Endothelial cell of umbilical vein (primary cell): ENCODE data around the gene WIPF3. TPM values are rescaled to one million over a fixed set of nuclear protein-coding genes. Genes with fewer than 3 reads are reported as not detected.

Experiments
- BruUV-seq: library from RNA; stranded (reverse); fragments of 400-500 nt; replicated peaks from 2 replicates; lab custom pipeline; 2021; lab: Mats Ljungman, UMichigan
- CTCF ChIA-PET: fragments of 300-600, 350-600 bp; sonication (Branson Sonifier 250); formaldehyde crosslinking; loops from one replicate; lab custom pipeline; 2021; ENCODE audit warnings: antibody characterized with exemption, inconsistent platforms; lab: Charles Lee
- POLR2A ChIA-PET: fragments of 300-600, 350-600 bp; sonication (Branson Sonifier 250); formaldehyde crosslinking; loops from one replicate; lab custom pipeline; 2021; ENCODE audit warnings: antibody characterized with exemption, inconsistent platforms; lab: Charles Lee
- DNase-seq: peaks from one replicate; pipeline ENCODE4 v3.0.0-alpha.2; 2011; ENCODE audit warnings: low read depth, low spot score
- FAIRE-seq: peaks from 2 replicates; lab custom pipeline; 2011; peaks lifted over from hg19 to GRCh38; lab: Jason Lieb, UNC
- H2AFZ ChIP-seq: 2 replicates; pipeline ENCODE4 v1.6.0; 2012; ENCODE audit warnings: low read depth, low read length, control low read depth, inconsistent platforms
- H3K27ac ChIP-seq: 2 replicates; pipeline ENCODE4 v1.5.1; 2011; ENCODE audit warnings: low read depth, mild to moderate bottlenecking, control low read depth, low read length, moderate library complexity; ENCODE audit not compliant: insufficient read depth
- H3K27me3 ChIP-seq, 2 experiments: 2 replicates each; pipeline versions ENCODE4 v1.6.0 to v1.6.1; 2011; ENCODE audit warnings: low read length in 2 of 2, mixed read lengths in 1 of 2; ENCODE audit not compliant: control insufficient read depth in 2 of 2, insufficient read depth in 2 of 2
- H3K36me3 ChIP-seq, 2 experiments: 2 replicates in 1 of 2; 3 replicates in 1 of 2; pipeline ENCODE4 v1.5.1; 2011; ENCODE audit warnings: low read length in 2 of 2, mild to moderate bottlenecking in 1 of 2, moderate library complexity in 1 of 2; ENCODE audit not compliant: control insufficient read depth in 2 of 2, insufficient read depth in 2 of 2; ENCODE audit errors: extremely low read depth in 1 of 2
- H3K4me1 ChIP-seq: 3 replicates; pipeline ENCODE4 v1.5.1; 2011; ENCODE audit warnings: mild to moderate bottlenecking, low read length; ENCODE audit not compliant: control insufficient read depth, insufficient read depth; ENCODE audit errors: extremely low read depth
- H3K4me2 ChIP-seq: 2 replicates; pipeline ENCODE4 v1.6.1; 2011; ENCODE audit warnings: low read length, control low read depth, mixed read lengths; ENCODE audit not compliant: insufficient read depth
- H3K4me3 ChIP-seq, 3 experiments: fragments of 200-600 bp in 1 of 3; sonication (generic), shearing (Covaris generic) in 1 of 3; replicated peaks in 1 of 3; 2 replicates each; pipeline ENCODE4 v1.5.1; 2011 to 2016; ENCODE audit warnings: control low read depth in 3 of 3, low read length in 3 of 3, mild to moderate bottlenecking in 2 of 3, inconsistent platforms in 1 of 3, low read depth in 1 of 3, moderate library complexity in 1 of 3; ENCODE audit not compliant: insufficient read depth in 1 of 3
- H3K79me2 ChIP-seq: 2 replicates; pipeline ENCODE4 v1.6.0; 2012; ENCODE audit warnings: low read length, inconsistent platforms; ENCODE audit not compliant: control insufficient read depth, insufficient read depth
- H3K9ac ChIP-seq: replicated peaks from 2 replicates; pipeline ENCODE3; 2011; ENCODE audit warnings: low read length, control low read depth; ENCODE audit not compliant: insufficient read depth; ENCODE audit errors: extremely low read depth
- H3K9me1 ChIP-seq: replicated peaks from 3 replicates; pipeline ENCODE4 v1.6.0; 2011; ENCODE audit warnings: mild to moderate bottlenecking, low read length; ENCODE audit not compliant: control insufficient read depth, insufficient read depth; ENCODE audit errors: extremely low read depth
- H3K9me3 ChIP-seq: replicated peaks from 2 replicates; pipeline ENCODE4 v1.5.1; 2012; ENCODE audit warnings: low read length, inconsistent platforms; ENCODE audit not compliant: control insufficient read depth, insufficient read depth
- H4K20me1 ChIP-seq: replicated peaks from 2 replicates; pipeline ENCODE3; 2011; ENCODE audit warnings: mild to moderate bottlenecking, low read length; ENCODE audit not compliant: control insufficient read depth, insufficient read depth; ENCODE audit errors: extremely low read depth
- EZH2 ChIP-seq: IDR thresholded peaks from 2 replicates; pipeline ENCODE4 v1.6.1; 2012; ENCODE audit warnings: borderline replicate concordance, low read depth, mild to moderate bottlenecking, moderate library complexity, low read length, inconsistent platforms; ENCODE audit not compliant: severe bottlenecking
- FOS ChIP-seq: IDR thresholded peaks from 2 replicates; pipeline ENCODE4 v1.6.1; 2011; ENCODE audit warnings: mild to moderate bottlenecking, low read length, moderate library complexity, borderline replicate concordance; ENCODE audit not compliant: insufficient read depth
- GATA2 ChIP-seq: IDR thresholded peaks from 2 replicates; pipeline ENCODE4 v1.7.0; 2011; ENCODE audit warnings: low read depth, mild to moderate bottlenecking, moderate library complexity, mixed read lengths, low read length; ENCODE audit not compliant: insufficient read length, insufficient read depth
- JUN ChIP-seq: IDR thresholded peaks from 2 replicates; pipeline ENCODE4 v1.6.1; 2011; ENCODE audit warnings: borderline replicate concordance, low read depth; ENCODE audit not compliant: insufficient read length, insufficient read depth
- MYC ChIP-seq: IDR thresholded peaks from one replicate; pipeline ENCODE4 v1.6.1; 2011; ENCODE audit warnings: mild to moderate bottlenecking, low read depth, low read length
- POLR2A ChIP-seq: IDR thresholded peaks from 2 replicates; pipeline ENCODE4 v1.6.1; 2012; ENCODE audit warnings: low read depth, mild to moderate bottlenecking, control low read depth, low read length
- POLR2AphosphoS5 ChIP-seq: IDR thresholded peaks from 2 replicates; pipeline ENCODE4 v1.6.1; 2012; ENCODE audit warnings: low read depth, mild to moderate bottlenecking, control low read depth, low read length, moderate library complexity; ENCODE audit not compliant: insufficient read depth
- dilution Hi-C: fragments of 300-500 bp; cut with MboI; formaldehyde crosslinking; loops from one replicate; pipeline ENCODE4 v1.15.0; 2019; ENCODE audit warnings: low sequenced_read_pairs; ENCODE audit not compliant: extremely low pct_ligation_motif_present
- intact Hi-C: fragments of 100-400 bp; cut with micrococcal nuclease; formaldehyde crosslinking; loops from one replicate; pipeline ENCODE4 v1.10.0; 2022
- polyA plus RNA-seq, 4 experiments: library from polyadenylated mRNA; depleted of rRNA in 3 of 4; stranded (reverse) in 3 of 4; unstranded in 1 of 4; fragments of >200 nt; gene quantifications; 2 replicates each; pipeline versions ENCODE4 v1.2.1 to v1.2.3, GENCODE V29; 2011 to 2012; ENCODE audit warnings: missing spikeins in 1 of 4
- total RNA-seq: library from RNA; stranded (reverse); gene quantifications from 2 replicates; pipeline ENCODE4 v1.2.3, GENCODE V29; 2021
- TF ChIP-seq, protein P1 (sequence below): IDR thresholded peaks from 2 replicates; pipeline ENCODE4 v1.6.1; 2011; ENCODE audit not compliant: insufficient read depth, insufficient read length
- TF ChIP-seq, protein P2 (sequence below), 2 donors: IDR thresholded peaks; 1 replicate in 1 of 2; 2 replicates in 1 of 2; pipeline ENCODE4 v1.5.1; 2011; ENCODE audit warnings: low read length in 2 of 2, mild to moderate bottlenecking in 2 of 2, moderate library complexity in 2 of 2, control low read depth in 1 of 2, inconsistent platforms in 1 of 2, low read depth in 1 of 2; ENCODE audit not compliant: insufficient read depth in 1 of 2; ENCODE audit errors: extremely low read depth in 1 of 2

Gene WIPF3
- total and polyA plus RNA-seq, 2 donors (not counting 3 experiments of a cell fraction or from before 2014, with no cell fraction given): 0.01 to 0.35 TPM

DNA sequence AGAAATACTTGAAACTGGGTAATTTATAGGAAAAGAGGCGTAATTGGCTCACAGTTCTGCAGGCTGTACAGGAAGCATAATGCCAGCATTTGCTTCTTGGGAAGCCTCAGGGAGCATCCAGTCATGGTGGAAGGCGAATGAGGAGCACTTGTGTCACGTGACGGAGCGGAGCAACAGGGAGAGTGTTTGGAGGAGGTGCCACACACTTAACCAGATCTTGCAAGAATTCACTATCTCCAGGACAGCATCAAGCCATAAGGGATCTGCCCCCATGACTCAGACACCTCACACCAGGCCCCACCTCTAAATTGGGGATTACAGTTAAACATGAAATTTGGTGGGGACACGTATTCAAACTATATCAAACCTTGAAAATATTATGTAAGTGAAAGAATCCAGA is 89.3 kb downstream of the WIPF3 start:
- BruUV-seq: no TSS peak
- H3K9me1 ChIP-seq: no peaks in the 10 kb centered on the region
- no peak overlapping the region for H3K27ac ChIP-seq
- TF ChIP-seq, protein P1, sequence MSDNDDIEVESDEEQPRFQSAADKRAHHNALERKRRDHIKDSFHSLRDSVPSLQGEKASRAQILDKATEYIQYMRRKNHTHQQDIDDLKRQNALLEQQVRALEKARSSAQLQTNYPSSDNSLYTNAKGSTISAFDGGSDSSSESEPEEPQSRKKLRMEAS: no peak
- TF ChIP-seq JUN: no peak
- no peak for TF ChIP-seq MYC
- no peak for TF ChIP-seq FOS
- no peak for TF ChIP-seq EZH2
- no peak for TF ChIP-seq POLR2AphosphoS5
- TF ChIP-seq, protein P2, sequence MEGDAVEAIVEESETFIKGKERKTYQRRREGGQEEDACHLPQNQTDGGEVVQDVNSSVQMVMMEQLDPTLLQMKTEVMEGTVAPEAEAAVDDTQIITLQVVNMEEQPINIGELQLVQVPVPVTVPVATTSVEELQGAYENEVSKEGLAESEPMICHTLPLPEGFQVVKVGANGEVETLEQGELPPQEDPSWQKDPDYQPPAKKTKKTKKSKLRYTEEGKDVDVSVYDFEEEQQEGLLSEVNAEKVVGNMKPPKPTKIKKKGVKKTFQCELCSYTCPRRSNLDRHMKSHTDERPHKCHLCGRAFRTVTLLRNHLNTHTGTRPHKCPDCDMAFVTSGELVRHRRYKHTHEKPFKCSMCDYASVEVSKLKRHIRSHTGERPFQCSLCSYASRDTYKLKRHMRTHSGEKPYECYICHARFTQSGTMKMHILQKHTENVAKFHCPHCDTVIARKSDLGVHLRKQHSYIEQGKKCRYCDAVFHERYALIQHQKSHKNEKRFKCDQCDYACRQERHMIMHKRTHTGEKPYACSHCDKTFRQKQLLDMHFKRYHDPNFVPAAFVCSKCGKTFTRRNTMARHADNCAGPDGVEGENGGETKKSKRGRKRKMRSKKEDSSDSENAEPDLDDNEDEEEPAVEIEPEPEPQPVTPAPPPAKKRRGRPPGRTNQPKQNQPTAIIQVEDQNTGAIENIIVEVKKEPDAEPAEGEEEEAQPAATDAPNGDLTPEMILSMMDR (IDR thresholded peaks at IDR 0.05; ENCODE audit: extremely low read depth in 1 of 2, insufficient read depth in 1 of 2, low read depth in 1 of 2, low read length in 2 of 2): no peak
- no peak for TF ChIP-seq POLR2A
- no peak for TF ChIP-seq GATA2
- no peaks in the 10 kb centered on the region for H3K9me3 ChIP-seq
- H2AFZ ChIP-seq: no peak overlapping the region
- ChIA-PET CTCF (interaction anchor here (2.3 kb wide), 1 partner anchor 25 kb away, joined by 6 read pairs; no protein-coding TSS in a partner anchor), POLR2A (no interaction called here)
- peaks cover 2 to 6% of the 10 kb centered on the region in 2 experiments for H3K27me3 ChIP-seq
- DNase-seq (no peak), FAIRE-seq (no peak)
- H3K4me1 ChIP-seq: no peaks in the 10 kb centered on the region
- H3K4me3 ChIP-seq: no peak overlapping the region
- no peaks in the 10 kb centered on the region for H3K79me2 ChIP-seq
- no peaks in the 10 kb centered on the region for H3K36me3 ChIP-seq
- no peak overlapping the region for H3K4me2 ChIP-seq
- dilution Hi-C loops: no loop called here
- intact Hi-C loops: no loop called here
- H3K9ac ChIP-seq: no peak overlapping the region
- no peaks in the 10 kb centered on the region for H4K20me1 ChIP-seq
